ENCODE results near the gene METTL17. TPM values are rescaled to one million over a fixed set of nuclear protein-coding genes. Genes with fewer than 3 reads are reported as not detected.
"Not testable (repeated sequence)": the region's sequence is repeated elsewhere in the genome, so short reads cannot be mapped to it uniquely, and the experiment has no call there.

Gene METTL17
- total and polyA plus RNA-seq, 2 donors (not counting 1 experiment from before 2014, with no cell fraction given), result 28.4 to 47.7 TPM

DNA sequence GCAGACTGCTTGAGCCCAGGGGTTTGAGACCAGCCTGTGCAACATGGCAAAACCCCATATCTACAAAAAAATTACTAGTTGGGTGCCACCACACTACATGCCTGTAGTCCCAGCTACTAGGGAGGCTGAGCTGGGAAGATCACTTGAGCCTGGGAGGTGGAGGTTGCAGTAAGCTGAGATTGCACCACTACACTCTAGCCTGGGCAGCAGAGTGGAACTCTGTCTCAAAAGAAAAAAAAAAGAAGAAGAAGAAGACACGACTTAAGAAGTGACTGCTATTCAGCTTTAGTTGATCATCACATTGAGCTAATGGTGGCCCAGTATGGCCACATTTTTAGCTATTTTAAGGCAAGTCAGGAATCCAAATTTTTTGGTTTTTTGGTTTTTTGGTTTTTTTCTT, 8.9 kb upstream of the METTL17 start:
- DNase-seq (ENCODE audit: low read depth in 2 of 2), result no peak
- no peak overlapping the region for H3K9ac ChIP-seq (ENCODE audit: insufficient read depth, low read length)
- H3K27me3 ChIP-seq (ENCODE audit: control insufficient read depth, insufficient read depth, low read length), result no peaks in the 10 kb centered on the region
- H3K27ac ChIP-seq (ENCODE audit: insufficient read depth, low read length), result no peak overlapping the region
- H3K79me2 ChIP-seq (ENCODE audit: control insufficient read depth, insufficient read depth, low read length), result no peaks in the 10 kb centered on the region
- no peak overlapping the region for H3K4me3 ChIP-seq (replicated peaks in 1 of 4; ENCODE audit: control extremely low read depth in 1 of 4, insufficient read depth in 1 of 4, low read depth in 3 of 4, low read length in 4 of 4)
- H3K4me1 ChIP-seq (ENCODE audit: control insufficient read depth, extremely low read depth, insufficient read depth, low read length), result no peaks in the 10 kb centered on the region
- H3K9me3 ChIP-seq (ENCODE audit: control insufficient read depth, insufficient read depth, low read depth, low read length), result no peaks in the 10 kb centered on the region
- H4K20me1 ChIP-seq (ENCODE audit: control insufficient read depth, extremely low read depth, insufficient read depth, low read length), result no peaks in the 10 kb centered on the region
- TF ChIP-seq EZH2 (IDR thresholded peaks at IDR 0.05; ENCODE audit: low read length, missing control alignments), result no peak
- TF ChIP-seq, protein P1, sequence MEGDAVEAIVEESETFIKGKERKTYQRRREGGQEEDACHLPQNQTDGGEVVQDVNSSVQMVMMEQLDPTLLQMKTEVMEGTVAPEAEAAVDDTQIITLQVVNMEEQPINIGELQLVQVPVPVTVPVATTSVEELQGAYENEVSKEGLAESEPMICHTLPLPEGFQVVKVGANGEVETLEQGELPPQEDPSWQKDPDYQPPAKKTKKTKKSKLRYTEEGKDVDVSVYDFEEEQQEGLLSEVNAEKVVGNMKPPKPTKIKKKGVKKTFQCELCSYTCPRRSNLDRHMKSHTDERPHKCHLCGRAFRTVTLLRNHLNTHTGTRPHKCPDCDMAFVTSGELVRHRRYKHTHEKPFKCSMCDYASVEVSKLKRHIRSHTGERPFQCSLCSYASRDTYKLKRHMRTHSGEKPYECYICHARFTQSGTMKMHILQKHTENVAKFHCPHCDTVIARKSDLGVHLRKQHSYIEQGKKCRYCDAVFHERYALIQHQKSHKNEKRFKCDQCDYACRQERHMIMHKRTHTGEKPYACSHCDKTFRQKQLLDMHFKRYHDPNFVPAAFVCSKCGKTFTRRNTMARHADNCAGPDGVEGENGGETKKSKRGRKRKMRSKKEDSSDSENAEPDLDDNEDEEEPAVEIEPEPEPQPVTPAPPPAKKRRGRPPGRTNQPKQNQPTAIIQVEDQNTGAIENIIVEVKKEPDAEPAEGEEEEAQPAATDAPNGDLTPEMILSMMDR (conservative IDR thresholded peaks at IDR 0.05 in 1 of 2, IDR thresholded peaks at IDR 0.05 in 1 of 2; ENCODE audit: low read depth in 1 of 2, low read length in 2 of 2), result no peak
- no peak overlapping the region for H3K4me2 ChIP-seq (ENCODE audit: extremely low read depth, insufficient read depth, low read length)
- H2AFZ ChIP-seq (ENCODE audit: low read length), result no peak overlapping the region
- H3K36me3 ChIP-seq (ENCODE audit: control insufficient read depth, insufficient read depth, low read length), result no peaks in the 10 kb centered on the region

DNA sequence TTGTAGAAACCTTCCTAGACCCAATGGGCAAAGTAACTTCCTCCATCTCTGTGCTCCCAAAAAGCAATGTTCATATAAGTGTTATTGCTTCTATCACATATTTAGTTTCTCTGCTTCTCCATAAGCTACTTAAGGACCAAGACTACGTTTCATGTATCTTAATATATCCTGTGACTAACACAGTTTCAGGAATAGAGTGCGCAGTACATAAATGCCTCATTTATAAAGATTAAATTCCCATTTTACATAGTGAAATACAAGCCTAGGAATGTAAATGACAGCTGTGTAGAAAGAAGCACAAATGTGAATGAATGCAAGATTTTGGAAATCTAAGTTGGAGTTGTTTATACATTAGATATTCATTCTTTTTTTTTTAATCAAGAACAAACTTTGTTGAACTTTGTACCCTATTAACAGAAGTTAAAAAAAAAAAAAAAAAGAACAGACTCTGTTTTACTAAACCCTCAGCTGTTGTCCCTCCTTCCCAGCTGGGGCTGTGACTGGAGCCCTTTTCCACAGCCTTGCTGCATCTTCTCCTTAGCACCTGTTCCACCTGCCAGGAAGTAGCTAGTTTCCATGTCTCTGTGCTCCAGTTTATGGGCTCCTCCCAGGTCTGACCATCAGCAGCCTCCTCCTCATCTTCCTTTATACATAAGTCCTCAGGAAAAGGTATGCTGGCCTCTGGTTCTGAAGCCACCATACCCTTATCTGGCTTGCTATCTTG, 7.0 kb upstream of the METTL17 start:
- H3K4me2 ChIP-seq (ENCODE audit: extremely low read depth, insufficient read depth, low read length), result no peak overlapping the region
- no peak for TF ChIP-seq EZH2 (IDR thresholded peaks at IDR 0.05; ENCODE audit: low read length, missing control alignments)
- TF ChIP-seq, protein P1 (conservative IDR thresholded peaks at IDR 0.05 in 1 of 2, IDR thresholded peaks at IDR 0.05 in 1 of 2; ENCODE audit: low read depth in 1 of 2, low read length in 2 of 2), result no peak

DNA sequence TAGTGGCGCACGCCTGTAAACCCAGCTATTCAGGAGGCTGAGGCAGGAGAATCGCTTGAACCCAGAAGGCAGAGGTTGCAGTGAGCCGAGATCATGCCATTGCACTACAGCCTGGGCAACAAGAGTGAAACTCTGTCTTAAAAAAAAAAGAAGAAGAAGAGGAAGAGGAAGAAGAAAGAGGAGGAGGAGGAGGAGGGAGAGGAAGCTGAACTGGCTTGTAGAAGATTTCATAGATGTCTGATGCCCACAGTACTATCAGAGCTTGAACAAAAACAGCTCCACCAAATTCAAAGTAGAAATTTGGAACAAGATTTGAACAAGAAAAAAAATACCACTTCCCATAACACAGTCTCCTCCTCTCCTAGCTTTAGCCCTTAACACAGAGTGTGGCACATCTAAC, 4.1 kb upstream of the METTL17 start:
- not testable (repeated sequence) for DNase-seq (ENCODE audit: low read depth in 2 of 2); H3K4me3 ChIP-seq (replicated peaks in 1 of 4; ENCODE audit: control extremely low read depth in 1 of 4, insufficient read depth in 1 of 4, low read depth in 3 of 4, low read length in 4 of 4); H3K27ac ChIP-seq (ENCODE audit: insufficient read depth, low read length); H3K9me3 ChIP-seq (ENCODE audit: control insufficient read depth, insufficient read depth, low read depth, low read length); H3K4me2 ChIP-seq (ENCODE audit: extremely low read depth, insufficient read depth, low read length); H3K36me3 ChIP-seq (ENCODE audit: control insufficient read depth, insufficient read depth, low read length); H3K79me2 ChIP-seq (ENCODE audit: control insufficient read depth, insufficient read depth, low read length); H3K4me1 ChIP-seq (ENCODE audit: control insufficient read depth, extremely low read depth, insufficient read depth, low read length); H2AFZ ChIP-seq (ENCODE audit: low read length); H3K9ac ChIP-seq (ENCODE audit: insufficient read depth, low read length); H3K27me3 ChIP-seq (ENCODE audit: control insufficient read depth, insufficient read depth, low read length); H4K20me1 ChIP-seq (ENCODE audit: control insufficient read depth, extremely low read depth, insufficient read depth, low read length)

More for the DNA sequence above, 7.0 kb upstream of the METTL17 start:
- Histone ChIP-seq H3K9ac (ENCODE audit: insufficient read depth, low read length) (no peak overlapping the region), H3K4me3 (replicated peaks in 1 of 4; ENCODE audit: control extremely low read depth in 1 of 4, insufficient read depth in 1 of 4, low read depth in 3 of 4, low read length in 4 of 4) (no peak overlapping the region), H3K36me3 (ENCODE audit: control insufficient read depth, insufficient read depth, low read length) (no peaks in the 10 kb centered on the region), H4K20me1 (ENCODE audit: control insufficient read depth, extremely low read depth, insufficient read depth, low read length) (no peaks in the 10 kb centered on the region), H3K79me2 (ENCODE audit: control insufficient read depth, insufficient read depth, low read length) (no peaks in the 10 kb centered on the region), H2AFZ (ENCODE audit: low read length) (no peak overlapping the region), H3K4me1 (ENCODE audit: control insufficient read depth, extremely low read depth, insufficient read depth, low read length) (peaks cover 3% of the 10 kb centered on the region), H3K27me3 (ENCODE audit: control insufficient read depth, insufficient read depth, low read length) (no peaks in the 10 kb centered on the region), H3K9me3 (ENCODE audit: control insufficient read depth, insufficient read depth, low read depth, low read length) (no peaks in the 10 kb centered on the region), H3K27ac (ENCODE audit: insufficient read depth, low read length) (no peak overlapping the region)
- no peak for DNase-seq (ENCODE audit: low read depth in 2 of 2)

Data from fibroblast of lung (primary cell).